Femur (tissue), 1 donor: ENCODE measurements around the gene C15orf61.

ENCODE experiments used
- DNase-seq: peaks from one replicate; pipeline ENCODE4 v3.0.0-alpha.2; 2017

C15orf61 gene

GRCh38 chr15:67551207-67551743 is 30.3 kb downstream of the C15orf61 start:
- DNase-seq: no peak

GRCh38 chr15:67554580-67554979 is 33.6 kb downstream of the C15orf61 start:
- DNase-seq: no peak

GRCh38 chr15:67556976-67557570 is 36.1 kb downstream of the C15orf61 start:
- DNase-seq: no peak

- no peak for DNase-seq
Measured at GRCh38 chr15:67558502-67558901, 37.6 kb downstream of the C15orf61 start.

GRCh38 chr15:67559158-67559557 is 38.2 kb downstream of the C15orf61 start:
- no peak for DNase-seq

- DNase-seq: no peak
Measured at GRCh38 chr15:67559576-67559975, 38.6 kb downstream of the C15orf61 start.

GRCh38 chr15:67560320-67560719 is 39.4 kb downstream of the C15orf61 start:
- no peak for DNase-seq

- no peak for DNase-seq
Measured at GRCh38 chr15:67563092-67563491, 42.2 kb downstream of the C15orf61 start.

- no peak for DNase-seq
Measured at GRCh38 chr15:67564021-67564967, 43.4 kb downstream of the C15orf61 start.

GRCh38 chr15:67564968-67565345 is 44.0 kb downstream of the C15orf61 start:
- no peak for DNase-seq

GRCh38 chr15:67569668-67570067 is 48.7 kb downstream of the C15orf61 start:
- DNase-seq: no peak

- DNase-seq: no peak
Measured at GRCh38 chr15:67570875-67571647, 50.1 kb downstream of the C15orf61 start.

GRCh38 chr15:67571648-67572415 is 50.9 kb downstream of the C15orf61 start:
- no peak for DNase-seq

- no peak for DNase-seq
Measured at GRCh38 chr15:67573194-67573593, 52.3 kb downstream of the C15orf61 start.

GRCh38 chr15:67575039-67575502 is 54.1 kb downstream of the C15orf61 start:
- no peak for DNase-seq

GRCh38 chr15:67578020-67578600 is 57.2 kb downstream of the C15orf61 start:
- no peak for DNase-seq

GRCh38 chr15:67579164-67579563 is 58.2 kb downstream of the C15orf61 start:
- DNase-seq: no peak
